H54 (cell line): ENCODE results near the gene TCF25.

ENCODE experiments used
- DNase-seq: peaks from one replicate; pipeline ENCODE4 v3.0.0; 2011; ENCODE audit warnings: low spot score, mixed read lengths; ENCODE audit not compliant: insufficient read length
- FAIRE-seq: peaks from 3 replicates; lab custom pipeline; 2011; peaks lifted over from hg19 to GRCh38; lab: Jason Lieb, UNC
- POLR2A ChIP-seq: IDR thresholded peaks from 2 replicates; pipeline ENCODE4 v1.6.1; 2011; ENCODE audit warnings: low read depth, mild to moderate bottlenecking, low read length

TCF25 gene

DNA sequence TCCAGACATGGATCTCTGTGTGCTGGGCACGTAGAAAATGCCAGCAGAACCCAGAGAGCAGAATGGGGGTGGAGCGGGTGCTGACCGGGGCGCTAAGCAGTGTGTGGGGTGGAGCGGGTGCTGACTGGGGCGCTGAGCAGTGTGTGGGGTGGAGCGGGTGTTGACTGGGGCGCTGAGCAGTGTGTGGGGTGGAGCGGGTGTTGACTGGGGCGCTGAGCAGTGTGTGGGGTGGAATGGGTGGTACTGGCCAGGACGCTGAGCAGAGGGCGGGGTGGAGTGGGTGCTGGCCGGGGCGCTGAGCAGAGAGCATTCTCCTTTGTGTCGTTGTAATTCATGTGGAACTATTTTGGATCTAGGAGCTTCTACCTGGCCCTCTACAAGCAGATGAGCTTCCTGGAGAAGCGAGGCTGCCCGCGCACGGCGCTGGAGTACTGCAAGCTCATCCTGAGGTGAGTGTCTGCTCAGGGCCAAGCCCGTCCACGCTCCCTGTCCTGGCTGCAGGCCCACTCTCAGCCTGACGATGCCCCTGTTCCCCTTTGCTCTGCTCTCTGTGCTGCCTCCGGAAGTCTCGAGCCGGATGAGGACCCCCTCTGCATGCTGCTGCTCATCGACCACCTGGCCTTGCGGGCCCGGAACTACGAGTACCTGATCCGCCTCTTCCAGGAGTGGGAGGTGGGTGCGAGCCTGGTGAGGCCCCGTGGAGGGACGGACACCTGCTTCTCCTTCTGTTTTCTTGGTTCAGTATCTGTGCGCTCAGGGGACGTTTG is 25.0 kb downstream of the TCF25 start:
- TF ChIP-seq POLR2A = no peak
- no peak for DNase-seq
- FAIRE-seq = no peak

DNA sequence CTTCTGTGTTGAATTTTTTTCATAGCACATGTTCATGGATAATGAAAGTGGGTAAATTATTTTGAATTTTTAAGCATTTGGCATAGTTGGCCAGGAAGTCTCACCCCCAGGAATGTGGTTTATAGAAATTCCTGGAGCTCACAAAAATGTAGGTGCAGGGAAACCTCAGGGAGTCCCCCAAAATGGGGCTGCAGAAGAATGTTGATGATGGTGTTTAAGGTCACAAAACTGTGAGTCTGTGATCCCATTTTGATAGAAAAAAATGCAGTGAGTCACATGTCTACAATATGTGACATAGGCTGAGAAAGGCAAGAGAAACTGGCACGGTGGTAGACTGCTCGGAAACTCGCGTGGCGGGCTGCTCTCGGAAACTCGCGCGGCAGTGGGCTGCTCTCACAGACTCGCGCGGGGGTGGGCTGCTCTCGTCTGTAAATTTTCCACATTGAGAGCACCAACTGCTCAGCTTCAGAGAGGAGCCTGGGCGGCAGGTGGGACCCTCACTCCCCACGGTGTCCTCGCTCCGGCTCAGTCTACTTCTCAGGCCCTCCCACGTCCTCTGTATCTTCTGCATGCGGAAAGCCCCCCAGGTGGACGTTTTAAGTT is 26.6 kb downstream of the TCF25 start:
- FAIRE-seq (no peak), DNase-seq (no peak)

GRCh38 chr16:89900885-89901284 is 27.5 kb downstream of the TCF25 start:
- no peak for TF ChIP-seq POLR2A
- no peak for FAIRE-seq
- no peak for DNase-seq

More for the DNA sequence above, 26.6 kb downstream of the TCF25 start:
- no peak for TF ChIP-seq POLR2A

GRCh38 chr16:89902980-89903379 is 29.6 kb downstream of the TCF25 start:
- TF ChIP-seq POLR2A = no peak
- DNase-seq (no peak), FAIRE-seq (no peak)

GRCh38 chr16:89903908-89904515 is 30.6 kb downstream of the TCF25 start:
- FAIRE-seq = no peak
- TF ChIP-seq POLR2A = no peak
- DNase-seq = no peak

DNA sequence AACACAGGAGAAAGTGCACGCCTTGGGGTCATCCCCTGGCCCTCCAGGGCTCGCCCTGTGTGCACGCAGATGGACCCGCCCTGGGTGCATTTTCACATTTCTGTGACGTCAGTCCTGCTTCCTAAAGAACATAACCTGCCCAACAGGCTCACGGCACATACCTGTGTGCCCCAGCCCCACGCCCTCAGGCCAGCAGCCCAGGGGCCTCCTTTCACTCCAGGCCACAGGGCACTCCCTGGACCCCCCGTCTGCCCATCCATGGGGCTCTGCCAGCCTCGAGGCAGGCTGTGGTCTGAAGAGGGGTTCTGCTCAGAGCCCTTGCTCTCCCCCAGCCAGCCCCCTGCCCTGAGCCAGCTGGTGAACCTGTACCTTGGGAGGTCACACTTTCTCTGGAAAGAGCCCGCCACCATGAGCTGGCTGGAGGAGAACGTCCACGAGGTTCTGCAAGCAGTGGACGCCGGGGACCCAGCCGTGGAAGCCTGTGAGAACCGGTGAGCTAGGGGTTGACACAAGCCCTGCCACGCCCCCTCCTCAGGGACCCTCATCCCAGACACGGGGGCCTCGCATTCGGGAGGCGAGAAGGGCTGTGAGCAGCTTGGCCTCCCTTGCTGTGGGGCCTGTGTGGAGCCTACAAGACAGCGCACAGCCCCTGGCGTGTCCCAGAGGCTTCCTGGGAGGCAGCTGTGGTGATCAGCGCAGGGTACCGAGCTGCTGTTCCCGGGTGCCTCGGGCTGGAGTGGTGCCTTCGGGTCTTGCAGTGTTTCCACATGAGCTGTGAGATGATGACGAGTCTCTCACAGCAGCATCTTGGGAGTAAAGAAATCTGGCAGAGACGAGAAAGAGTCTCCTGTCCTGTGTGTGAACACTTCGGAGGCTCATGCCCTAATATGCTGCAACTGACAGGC is 31.5 kb downstream of the TCF25 start:
- DNase-seq (no peak), FAIRE-seq (no peak)
- TF ChIP-seq POLR2A = no peak

DNA sequence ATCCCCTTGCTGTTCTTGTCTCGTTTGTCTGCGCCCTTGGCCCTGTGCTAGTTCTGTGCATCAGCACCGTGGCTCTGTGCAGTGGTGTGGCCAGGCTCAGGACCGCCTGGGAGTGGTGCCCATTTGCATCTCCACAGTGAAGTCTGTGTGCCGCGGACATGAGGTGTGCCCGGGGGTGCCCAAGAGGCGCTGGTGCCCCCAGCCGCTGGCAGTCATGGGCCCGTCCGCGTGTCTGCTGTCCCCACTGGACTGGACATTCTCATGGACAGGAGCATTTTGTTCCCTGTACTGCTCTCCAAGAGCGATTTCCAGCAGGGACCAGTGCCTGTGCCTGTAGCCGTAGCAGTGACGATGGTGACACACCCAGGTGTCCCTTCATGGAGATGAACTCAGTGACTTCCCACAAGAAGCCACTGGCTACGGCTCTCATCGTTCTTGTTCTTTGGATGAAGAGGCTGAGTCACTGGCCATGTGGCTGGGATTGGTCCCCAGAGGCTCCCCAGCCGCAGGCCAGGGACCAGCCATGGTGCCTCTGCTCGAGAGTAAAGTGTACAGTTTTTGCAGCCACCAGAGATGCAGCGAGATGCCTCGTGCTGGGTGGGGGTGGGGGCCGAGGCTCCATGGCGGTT is 32.2 kb downstream of the TCF25 start:
- DNase-seq (no peak), FAIRE-seq (no peak)
- TF ChIP-seq POLR2A = no peak

DNA sequence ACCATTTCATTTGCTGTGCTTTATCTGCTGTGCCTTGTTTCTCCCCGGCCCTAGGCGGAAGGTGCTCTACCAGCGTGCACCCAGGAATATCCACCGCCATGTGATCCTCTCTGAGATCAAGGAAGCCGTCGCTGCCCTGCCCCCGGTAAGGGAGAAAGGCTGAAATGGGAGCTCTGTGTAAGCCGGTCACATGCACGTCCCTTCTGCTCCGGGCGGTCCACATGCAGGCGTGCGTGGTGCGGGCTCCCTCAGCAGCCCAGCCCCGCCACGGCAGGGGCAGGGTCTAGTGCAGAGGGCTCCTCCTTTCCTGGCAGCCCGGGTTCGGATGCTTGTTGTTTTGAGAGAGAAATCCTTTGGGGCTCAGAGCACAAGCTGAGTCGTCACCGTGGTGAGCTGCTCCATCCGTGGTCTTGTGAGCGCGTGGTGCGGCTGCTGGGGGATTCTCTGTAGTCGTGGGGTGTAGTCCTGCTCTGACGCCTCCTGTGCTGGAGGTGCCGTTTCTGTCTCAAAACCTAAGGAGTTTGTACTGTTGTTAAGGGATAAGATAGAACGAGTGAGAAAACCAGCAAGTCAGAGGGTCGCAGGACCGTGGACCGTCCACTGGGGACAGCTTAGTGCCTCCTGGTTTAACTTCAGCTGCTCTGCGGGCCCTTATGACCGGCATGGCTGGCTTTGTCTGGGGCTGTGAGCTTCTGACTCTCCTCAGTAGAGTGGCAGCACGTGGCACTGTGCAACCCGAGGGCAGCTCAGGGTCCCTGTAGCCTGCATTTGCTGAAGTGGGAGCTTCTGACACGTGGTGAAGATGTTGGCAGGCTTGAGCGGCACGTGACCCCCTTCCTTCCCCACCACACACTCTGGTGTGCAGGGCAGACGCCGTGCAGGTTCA is 33.0 kb downstream of the TCF25 start:
- FAIRE-seq = no peak
- TF ChIP-seq POLR2A = no peak

DNA sequence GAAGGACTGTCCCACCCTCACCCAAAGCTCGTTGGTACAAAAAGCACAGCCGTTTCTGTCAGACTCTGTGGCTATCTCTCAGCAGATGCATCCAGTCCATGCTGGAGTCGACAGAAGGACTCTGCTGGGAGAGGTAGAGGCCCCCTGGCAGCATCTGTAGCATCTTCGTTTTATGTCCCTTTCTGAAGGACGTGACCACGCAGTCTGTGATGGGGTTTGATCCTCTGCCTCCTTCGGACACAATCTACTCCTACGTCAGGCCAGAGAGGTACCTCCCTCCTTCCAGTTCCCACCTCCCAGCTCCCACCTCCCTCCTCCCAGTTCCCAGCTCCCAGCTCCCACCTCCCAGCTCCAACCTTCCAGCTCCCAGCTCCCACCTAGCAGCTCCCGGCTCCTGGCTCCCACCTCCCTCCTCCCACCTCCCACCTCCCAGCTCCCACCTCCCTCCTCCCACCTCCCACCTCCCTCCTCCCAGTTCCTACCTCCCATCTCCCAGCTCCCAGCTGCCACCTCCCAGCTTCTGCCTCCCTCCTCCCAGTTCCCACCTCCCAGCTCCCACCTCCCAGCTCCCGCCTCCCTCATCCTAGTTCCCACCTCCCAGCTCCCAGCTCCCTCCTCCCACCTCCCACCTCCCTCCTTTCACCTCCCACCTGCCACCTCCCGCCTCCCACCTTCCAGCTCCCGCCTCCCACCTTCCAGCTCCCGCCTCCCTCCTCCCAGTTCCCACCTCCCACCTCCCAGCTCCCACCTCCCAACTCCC is 33.8 kb downstream of the TCF25 start:
- DNase-seq (no peak), FAIRE-seq (no peak)
- TF ChIP-seq POLR2A = no peak

More for the DNA sequence above, 33.0 kb downstream of the TCF25 start:
- no peak for DNase-seq

DNA sequence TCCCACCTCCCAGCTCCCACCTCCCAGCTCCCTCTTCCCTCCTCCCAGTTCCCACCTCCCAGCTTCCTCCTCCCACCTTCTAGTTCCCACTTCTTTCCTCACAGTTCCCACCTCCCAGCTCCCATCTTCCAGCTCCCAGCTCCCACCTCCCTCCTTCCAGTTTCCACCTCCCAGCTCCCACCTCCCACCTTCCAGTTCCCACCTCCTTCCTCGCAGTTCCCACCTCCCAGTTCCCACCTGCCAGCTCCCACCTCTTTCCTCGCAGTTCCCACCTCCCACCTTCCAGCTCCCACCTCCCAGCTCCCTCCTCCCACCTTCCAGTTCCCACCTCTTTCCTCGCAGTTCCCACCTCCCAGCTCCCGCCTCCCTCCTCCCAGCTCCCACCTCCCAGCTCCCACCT is 34.8 kb downstream of the TCF25 start:
- DNase-seq (no peak), FAIRE-seq (no peak)
- TF ChIP-seq POLR2A = no peak

GRCh38 chr16:89909777-89910716 is 36.7 kb downstream of the TCF25 start:
- TF ChIP-seq POLR2A = no peak
- DNase-seq (peak; percentile 95), FAIRE-seq (no peak)
